NCI-H1092 (cell line): ENCODE measurements around the gene SH2D5.

Source experiments
- DNase-seq: peaks from one replicate; lab custom pipeline; 2025; lab: John Stamatoyannopoulos, UW

SH2D5 gene

DNA sequence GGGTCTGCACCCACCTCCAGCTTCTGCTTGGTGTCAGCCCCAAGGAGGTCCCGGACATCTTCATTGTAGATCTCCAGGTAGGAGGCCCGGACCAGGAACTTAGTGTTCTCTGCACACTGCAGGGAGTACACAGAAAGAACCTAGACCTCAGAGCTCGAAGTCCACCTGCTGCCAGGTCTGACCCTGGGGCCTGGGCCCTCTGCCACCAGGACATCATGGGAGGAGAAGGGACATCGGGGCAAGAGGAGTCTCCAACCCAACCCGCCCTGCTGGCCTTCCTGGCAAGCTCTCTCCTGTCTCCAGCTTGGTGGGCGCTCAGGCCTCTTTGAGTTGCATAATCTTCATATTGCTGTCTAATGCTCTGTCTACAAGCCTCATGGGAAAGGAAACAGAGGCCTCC, 19.1 kb downstream of the SH2D5 start:
- no peak for DNase-seq

DNA sequence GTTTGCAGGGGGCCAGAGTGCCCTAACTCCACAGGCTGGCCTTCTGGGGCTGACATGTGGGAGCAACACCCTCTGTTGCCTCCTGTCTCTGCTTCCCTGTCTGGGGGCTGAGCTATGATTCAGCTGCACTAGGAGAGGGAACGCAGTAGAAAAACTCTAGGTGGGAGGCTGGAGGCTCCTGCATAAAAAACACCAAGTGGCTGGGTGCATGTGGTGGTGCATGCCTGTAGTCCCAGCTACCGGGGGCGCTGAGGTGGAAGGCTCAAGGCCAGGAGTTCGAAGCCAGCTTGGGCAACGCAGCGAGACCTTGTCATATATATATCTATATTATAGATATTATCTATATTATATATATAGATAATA, 20.3 kb downstream of the SH2D5 start:
- DNase-seq, result no peak

DNA sequence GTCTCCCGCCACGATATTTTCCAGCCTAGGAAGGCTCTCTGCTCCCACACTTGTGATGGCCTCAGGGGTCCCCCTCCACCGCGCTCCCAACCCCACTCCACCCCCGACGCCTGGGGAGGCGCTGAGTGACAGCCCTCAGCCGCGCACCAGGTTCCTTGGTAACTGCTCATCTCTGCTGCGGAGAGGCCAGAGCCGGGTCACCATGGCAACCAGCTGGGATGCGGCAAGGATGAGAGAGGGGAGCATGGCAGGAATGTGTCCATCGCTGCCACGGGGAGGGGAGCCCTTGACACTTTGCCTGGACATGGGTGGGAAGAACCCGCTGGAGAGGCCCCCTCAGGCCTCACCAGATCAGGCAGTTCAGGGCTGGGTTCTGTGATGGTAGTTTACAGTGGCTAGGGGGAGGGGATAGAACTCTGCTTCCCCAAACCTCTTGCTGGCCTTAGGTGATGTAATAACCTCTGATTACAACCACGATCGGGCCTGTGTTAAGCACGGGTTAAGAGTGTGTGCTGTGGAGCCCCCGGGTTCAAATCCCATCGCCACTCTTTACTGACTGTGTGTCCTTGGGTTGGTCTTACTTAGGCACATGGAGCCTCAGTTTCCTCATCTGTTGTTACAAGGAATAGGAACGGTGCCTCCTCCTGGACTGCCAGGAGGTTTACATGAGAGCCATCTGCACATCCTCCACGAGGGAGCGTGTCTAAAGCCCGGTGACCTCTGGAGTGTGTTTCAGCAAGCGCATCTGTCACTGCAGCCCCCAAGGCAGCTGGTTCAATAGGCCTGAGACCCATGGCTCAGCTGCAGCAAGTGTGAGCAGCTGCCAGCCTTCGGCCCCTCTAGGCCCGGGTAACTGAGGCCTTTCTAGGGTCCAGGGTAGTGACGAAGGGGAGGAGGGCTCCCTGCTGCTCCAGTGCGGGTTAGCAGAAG, 21.0 kb downstream of the SH2D5 start:
- DNase-seq, result peak; percentile 25

DNA sequence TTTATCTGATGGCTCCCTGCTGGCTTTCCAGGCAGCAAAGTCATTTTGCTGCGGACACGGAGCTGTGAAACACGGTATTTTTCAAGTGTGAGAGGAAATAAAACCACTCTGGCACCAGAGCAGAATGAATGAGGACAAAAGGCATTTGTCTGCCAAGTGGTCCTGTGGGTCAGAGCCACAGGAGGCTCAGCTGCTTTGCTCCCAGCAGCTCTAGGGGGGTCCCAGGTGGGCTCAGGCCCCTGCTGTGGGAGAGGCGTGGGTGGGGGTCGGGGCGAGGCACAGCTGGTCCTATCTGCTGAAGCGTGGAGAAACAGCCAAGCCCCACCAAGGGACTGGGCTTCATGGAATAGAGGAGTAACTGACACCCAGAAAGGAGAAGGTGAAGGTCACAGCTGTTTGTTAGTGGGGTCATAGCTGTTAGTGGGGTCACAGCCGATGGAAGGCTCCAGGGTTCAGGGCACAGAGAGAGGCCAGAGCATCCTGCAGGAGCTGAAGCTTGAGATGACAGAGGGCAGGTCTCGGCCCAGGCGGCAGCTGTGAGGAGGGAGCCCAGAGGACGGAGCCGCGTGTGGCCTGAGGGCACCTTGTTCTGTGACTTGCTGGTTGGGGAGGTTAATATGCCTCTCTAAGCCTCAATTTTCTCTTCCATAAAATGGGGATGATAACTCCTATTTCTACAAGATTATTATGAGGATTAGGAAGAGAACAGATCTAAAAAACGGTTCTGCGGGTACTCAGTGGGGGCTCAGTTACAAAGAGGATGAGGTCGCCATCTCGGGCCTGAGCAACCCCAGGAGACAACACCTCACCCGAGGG, 21.8 kb downstream of the SH2D5 start:
- peak; percentile 62 for DNase-seq

DNA sequence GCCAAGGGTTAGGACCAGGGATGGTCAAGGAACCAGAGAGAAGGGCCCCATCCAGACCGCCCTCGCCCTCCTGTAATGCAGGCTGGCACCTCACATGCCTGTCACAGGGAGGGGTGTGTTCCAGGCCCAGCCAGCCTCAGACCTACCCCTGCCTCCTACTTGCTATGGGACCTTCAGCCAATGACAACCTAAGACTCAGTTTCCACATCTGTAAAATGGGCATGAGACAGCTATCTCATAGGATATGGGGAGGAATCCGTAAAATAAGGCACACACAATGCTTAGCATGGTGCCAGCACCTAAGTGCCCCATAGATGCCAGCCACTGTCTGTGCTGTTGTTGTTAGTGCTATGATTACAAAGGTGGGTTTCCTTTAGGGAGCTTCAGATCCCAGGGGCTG, 22.6 kb downstream of the SH2D5 start:
- no peak for DNase-seq

DNA sequence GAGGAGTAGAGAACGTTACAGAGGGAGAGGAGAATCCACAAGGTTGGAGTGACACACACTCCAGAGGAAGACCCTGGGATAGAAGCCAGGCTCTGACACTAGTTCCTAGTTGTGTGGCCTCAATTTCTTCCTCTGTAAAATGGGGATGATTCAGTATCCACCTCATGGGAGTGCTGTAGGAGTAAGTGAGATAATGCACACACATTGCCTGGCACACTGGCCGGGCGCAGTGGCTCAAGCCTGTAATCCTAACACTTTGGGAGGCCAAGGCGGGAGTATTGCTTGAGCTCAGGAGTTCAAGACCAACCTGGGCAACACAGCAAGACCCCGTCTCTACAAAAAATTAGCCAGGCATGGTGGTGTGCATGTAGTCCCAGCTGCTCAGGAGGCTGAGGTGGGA, 23.6 kb downstream of the SH2D5 start:
- DNase-seq, result no peak

DNA sequence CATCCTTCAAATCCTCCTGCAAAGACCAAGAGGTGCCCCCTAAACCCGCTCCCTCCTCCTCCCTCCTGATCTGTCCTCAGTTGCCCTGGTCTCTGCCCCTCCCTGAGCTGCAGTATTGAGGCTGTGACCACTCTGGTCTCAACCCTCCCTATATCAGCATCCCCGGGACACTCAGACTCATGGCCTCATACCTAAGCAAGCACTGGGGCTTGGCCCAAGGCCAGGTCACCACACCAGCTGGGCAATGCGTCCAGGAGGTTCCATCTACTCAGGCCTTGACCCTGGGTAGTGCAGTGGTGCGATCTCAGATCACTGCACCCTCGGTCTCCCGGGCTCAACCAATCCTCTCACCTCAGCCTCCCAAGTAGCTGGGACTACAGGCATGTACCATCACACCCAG, 24.4 kb downstream of the SH2D5 start:
- no peak for DNase-seq

DNA sequence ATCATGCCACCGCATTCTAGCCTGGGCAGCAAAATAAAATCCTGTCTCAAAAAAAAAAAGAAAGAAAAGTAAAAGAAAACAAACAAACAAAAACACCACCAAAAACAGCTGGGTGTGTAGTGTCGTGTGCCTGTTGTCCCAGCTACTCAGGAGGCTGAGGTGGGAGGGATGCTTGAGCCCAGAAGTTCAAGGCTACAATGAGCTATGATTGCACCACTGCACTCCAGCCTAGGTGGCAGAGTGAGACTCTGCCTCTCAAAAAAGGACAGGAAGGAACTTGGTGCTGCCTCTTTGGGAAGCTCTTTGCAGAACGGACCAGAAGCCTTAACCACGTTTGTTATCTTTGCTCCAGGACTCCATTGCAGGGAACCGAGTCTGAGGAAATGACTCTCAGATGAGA, 25.7 kb downstream of the SH2D5 start:
- DNase-seq, result no peak

DNA sequence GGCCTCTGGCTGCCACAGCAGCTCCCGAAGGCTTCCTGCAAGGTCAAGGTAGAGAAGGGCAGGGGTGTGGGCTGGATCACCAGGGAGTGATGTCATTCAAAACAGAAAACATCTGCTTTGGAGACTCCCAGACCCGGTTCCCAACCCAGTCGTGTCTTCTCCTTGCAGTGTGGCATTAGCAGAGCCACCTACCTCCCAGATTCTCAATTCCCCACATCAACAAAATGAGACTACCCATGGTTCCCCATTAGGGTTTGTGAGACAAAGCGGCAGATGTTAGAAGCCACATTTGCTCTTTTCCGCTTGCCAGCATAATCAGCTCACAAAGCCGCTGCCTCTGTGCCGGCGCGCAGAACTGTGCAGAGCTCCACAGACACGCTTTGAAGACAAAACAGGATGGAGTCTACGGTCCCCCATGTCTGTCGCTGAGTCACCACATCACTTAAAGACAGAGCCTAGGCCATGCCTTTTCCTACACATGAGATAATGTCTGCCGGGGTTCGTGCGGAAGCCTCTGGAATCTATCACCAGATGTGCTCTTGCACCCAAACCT, 27.2 kb downstream of the SH2D5 start:
- DNase-seq, result no peak

DNA sequence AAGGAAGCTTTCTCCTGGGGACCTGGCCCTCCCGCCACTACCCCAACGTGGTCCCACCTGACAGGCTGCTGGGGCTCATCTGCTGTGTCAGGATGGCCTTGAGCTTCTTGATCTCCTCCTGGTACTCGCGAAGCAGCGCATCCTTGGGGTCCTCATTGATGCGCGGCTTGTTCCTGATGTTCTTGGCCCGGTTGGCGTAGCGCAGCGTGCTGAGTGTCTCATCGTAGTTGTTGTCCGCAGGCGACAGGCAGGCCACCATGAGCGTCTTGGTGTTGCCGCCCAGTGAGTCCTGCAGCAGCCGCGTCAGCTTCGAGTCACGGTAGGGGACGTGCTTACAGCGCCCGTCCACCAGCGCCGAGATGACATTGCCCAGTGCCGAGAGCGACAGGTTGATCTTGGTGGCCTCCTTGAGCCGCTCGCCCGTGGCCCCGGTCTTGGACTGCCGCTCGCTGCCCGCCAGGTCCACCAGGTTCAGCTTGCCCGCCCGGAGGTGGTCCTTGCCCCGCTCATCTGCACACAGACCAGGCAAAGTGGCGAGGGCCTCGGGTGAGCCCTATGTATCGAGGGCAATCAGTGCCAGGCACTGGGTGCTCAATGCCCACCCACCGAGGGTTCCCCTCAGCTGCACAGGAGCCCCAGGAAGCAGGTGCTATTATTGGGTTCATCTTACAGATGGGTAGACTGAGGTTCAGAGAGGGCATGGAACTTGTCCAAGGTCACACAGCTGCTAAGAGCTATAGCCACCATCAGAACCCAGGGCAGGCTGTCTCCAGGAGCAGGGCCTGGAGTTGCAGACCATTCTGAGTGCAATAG, 27.9 kb downstream of the SH2D5 start:
- DNase-seq, result no peak

DNA sequence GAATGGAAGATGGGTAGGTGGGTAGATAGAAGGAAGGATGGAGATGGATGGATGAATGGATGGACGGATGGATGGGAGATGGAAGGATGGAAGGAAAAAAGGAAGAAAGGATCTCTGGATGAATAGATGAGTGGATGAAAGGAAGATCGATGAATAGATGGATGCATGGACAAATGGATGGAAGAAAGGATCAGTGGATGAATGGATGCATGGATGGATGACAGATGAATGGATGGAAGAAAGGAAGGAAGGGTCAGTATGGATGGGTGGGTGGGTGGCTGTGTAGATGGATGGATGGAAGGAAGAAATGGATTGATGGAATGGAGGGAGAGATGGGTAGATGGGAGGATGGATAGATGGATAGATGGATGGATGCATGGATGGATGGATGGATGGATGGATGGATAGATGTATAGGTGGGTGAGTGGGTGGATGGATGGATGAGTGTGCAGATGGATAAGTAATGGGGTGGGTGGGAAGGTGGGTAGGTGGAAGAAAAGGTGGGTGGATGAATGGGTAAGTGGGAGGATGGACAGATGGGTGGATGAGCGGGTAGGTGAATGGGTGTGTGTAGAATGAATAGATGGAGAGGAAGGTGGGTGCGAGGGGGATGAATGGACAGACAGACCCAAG, 29.3 kb downstream of the SH2D5 start:
- no peak for DNase-seq

DNA sequence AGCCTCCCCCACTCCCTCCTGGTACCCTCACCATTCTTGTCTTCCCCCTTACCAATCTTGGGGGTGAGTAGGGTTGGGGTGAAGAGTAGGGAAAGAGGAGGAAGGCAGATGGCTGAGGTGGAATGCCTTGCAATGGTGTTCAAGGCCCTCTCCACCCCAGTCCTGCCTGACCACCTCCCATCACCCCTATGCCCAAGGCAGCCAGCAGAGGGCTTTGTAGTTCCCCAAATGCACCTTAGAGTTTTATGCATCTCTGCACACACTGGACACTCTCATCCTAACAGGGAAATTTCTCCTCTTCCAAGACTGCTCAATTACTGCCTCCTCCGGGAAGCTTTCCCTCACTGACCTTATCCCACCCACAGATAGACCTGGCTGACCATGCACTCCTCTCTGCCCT, 30.1 kb downstream of the SH2D5 start:
- DNase-seq, result no peak

DNA sequence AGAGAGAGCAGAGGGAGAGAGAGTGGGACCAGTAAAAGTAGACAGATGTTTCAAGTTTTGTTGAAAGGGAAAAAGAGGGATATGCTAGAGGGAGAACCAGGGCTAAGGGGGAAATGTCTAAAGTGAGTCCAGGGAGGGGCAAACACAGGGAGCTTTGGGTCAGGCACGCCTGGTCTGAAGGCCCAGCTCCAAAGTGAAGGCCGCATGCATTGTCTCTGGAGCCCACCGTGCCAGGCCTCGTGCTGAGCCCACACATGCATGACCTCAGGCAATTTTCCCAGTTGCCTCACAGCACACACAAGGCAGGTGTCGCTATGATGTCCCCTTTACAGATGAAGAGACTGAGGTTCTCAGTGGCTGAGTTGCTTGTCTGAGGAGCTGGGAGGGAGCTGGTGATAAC, 30.7 kb downstream of the SH2D5 start:
- no peak for DNase-seq

DNA sequence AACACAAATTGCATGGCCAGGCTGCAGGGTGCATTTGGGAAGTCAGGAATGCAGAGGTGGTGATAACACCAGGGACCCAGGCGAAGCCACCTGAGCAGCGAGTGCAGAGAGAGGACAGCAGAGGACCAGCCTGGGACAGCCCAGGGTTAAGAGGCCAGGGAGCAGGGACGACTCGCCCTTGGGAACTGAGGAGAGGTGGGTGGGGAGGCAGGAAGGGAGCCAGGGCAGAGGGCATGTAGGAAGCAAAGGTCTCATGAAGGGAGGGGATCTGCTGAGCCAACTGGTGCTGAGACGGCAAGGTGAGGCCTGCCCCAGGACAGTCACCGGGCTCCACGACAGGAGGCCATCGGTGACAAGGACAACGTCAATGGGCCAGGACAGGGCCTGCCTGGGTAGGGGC, 31.1 kb downstream of the SH2D5 start:
- DNase-seq, result no peak

DNA sequence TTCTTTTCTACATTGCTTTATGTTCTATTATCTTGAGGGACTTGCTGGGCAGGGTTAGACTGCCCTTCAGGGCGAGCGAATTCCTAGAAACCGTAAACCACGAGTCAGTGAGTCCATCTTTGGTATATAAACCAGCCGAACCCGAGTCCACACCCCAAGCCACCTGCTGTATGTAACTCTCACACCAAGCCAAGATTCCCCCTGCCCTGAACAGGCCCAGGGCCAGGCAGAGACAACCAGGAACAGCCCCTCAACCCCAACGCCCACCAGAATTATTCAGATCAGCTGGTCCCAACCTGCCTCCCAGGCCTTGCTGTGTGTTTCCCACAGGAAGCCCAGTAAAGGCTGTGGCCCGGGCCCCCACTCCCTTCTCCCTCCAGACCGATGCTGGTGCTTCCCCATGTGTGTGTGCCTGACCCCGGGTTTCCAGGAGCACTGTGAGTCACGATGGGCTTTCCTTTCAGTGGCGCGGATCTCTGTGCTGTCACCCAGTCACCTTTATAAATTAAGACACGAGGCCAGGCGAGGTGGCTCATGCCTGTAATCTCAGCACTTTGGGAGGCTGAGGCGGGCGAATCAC, 31.8 kb downstream of the SH2D5 start:
- no peak for DNase-seq

DNA sequence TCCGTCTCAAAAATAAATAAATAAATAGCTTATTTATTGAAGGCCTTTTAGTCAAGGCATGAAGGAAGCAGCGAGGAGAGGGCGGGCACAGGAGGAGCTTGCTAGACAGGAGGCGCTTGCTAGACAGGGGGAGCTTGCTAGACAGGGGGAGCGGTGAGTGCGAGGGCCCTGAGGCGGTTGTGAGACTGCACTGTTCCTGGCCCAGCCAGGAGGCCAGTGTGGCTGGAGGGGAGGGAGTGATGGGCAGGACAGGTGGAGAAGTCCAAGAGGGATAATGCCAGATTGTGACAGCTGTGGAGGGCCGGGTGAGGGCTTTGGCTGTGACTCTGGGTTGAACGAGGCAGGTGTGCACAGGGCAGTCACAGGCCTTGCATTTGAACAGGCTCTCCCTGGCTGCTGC, 32.9 kb downstream of the SH2D5 start:
- DNase-seq, result no peak

DNA sequence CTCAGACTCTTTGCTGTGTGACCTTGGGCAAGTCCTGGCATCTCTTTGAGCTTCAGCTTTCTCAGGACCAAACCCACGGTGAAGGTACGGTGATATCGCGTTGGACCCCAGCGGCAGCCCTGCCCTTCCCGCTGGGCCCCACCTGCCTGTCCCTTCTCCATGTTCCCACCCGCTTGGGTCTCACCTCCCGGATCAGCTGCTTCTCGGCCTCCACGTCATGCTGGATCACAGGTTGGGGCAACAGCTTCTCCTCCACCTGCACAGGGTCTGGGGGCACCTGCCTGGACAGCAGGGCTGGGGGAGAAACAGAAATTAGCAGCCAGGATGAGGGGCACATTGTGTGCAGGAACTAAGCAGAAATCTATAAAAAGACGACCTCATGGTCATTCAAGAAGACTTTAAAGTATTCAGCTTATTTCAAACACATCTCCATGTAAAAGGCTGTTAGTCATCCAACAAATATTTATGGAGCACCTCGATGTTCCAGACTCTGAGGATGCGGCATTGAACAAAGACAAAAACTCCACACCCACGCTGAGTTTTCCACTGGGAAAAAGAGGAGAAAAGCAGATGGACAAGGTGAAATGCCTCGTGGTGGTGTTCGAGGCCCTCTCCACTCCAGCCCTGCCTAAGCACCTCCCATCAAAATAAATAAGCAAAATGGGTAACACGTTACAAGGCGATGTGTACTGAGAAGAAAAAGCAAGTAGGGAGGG, 34.1 kb downstream of the SH2D5 start:
- DNase-seq, result no peak

DNA sequence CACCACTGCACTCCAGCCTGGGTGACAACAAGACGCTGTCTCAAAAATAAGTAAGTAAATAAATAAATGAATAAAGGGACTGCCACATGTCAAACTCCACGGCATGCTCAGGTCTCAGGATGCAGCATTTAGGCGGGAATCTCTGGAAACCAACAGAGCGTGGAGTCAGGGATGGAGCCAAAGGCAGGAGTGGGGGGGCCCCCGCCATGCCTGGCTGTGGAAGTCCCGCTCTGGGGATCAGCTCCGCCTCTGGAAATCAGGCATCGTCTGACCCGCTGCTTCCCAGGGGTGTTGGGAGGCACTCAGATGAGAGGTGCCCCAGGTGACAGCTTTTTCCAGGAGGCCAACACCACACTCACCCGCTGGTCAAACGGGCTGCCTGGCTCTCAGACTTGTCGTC, 34.9 kb downstream of the SH2D5 start:
- DNase-seq, result no peak

DNA sequence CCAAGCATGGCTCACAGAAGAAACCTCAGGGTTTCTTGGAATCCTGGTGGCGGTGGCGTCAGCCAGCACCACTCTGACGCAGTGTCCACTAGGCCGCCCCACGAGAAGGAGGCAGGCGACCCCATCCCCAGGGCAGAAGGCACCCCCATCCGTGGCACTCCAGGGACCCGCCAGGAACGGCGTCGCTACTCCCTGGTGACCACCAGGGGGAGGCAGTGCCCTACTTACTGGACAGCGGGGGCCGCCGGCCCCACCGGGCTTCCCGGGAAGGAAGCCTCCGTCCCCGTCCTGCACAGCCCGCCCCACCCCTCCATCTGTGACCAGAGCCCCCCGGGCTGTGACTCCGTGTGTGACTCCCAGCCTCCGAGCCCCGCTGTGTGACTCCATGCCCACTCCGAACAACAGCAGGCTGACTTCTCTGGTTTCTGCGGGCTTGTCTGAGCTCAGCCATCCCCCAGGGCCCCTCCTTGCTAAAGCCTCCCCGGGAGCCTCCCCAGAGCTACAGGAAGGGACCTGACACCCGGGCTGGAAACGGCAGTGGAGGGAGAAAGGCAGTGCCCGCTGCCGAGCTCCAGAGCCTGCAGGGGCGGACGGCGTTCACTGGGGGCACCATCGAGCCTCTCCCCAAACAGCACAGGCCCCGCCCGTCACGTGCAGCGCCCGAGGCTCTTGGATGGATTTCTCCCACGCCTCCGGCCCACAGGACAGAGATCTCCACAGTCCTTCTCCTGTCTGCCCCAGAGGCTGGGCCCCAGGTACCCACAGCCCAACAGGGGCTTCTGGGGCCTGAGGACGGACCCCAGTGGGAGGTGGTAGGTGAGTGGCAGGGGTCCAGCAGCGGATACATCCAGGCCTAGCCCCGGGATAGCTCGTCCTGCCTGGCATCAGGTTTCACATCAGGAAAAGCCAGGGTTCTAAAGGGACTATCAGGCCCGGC, 35.8 kb downstream of the SH2D5 start:
- DNase-seq, result peak; percentile 91

DNA sequence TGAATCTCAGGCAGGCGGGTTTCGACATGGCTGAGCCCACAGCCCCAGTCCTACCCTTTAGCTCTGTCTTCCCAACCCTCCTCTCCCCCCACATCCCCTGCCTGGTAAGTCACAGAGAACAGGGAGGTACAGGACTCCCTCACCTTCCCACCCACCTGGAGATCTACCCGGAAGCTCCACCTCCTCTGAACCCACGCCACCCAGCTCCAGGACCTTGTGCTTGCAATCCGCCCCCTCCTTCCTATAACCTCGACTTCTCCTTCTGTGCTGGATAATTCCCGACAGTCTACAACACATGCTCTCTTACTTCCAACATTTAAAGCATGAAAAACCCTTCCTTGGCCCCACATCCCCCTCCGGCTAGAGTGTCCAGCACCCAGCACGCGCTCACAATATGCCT, 37.0 kb downstream of the SH2D5 start:
- DNase-seq, result no peak
